Fibroblast of skin of right quadriceps (primary cell): ENCODE results near the gene CELF5.
"Not testable (repeated sequence)": the region's sequence is repeated elsewhere in the genome, so short reads cannot be mapped to it uniquely, and the experiment has no call there.

Experiments used
- DNase-seq: peaks from one replicate; pipeline ENCODE4 v3.0.0-alpha.2; 2013

Gene CELF5

DNA sequence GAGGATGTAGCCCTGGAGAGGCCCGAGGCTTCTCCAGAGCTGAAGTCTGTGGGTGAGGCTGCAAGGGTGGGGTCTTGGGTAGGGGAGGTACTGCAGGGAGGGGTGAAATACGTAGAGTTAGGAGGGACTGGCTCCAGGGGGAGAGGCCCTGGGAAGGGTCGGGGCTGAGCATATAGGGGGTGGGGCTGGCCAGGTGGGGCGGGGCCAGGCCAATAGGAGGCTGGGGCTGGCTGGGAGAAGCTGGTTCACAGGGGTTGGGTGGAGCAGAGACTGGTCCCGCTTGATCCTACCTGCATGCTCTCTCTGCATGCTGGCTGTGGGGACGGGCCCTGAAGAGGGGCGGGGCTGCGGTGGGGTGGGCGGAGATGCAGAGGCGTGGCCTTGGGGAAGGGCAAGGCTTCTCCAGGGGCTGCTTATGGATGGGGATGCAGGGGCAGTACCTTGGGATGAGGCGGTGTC is 51.9 kb downstream of the CELF5 start:
- no peak for DNase-seq

DNA sequence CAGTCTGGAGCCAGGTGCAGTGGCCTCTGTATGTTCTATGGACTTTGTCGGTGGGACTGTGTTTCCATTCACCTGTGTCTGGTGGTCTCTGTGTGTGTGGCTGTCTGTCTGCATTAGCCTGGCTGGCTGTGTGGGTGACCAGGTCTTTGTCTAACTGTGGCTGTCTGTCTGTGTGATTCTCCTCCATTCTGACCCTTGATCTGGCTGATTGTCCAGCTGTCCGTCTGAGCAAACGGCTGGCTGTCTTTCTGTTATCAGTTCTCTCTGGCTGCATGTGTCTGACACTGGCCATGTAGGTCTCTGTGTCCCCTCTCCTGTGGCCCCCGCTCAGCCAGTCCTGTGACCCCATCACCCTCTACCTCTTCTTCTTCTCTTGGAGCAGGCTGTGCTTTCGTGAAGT is 53.2 kb downstream of the CELF5 start:
- DNase-seq = no peak

DNA sequence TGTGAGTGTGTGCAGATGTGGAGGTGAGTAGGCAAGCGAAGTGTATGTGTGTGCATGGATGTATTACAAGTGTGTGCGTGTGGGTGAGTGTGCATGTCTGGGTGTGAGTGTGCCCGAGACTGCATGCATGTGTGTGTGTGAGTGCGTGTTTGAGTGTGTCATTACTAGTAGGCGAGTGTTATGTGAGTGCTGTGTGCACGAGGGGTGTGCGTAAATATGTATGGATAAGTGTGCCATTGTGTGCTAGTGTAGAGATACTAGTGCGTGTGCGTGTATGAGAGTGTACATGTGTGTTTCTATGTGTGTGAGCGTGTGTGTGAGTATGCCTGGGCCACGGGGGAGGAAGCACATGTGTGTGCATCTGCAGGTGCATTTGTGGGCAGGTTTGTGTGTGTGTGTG is 53.8 kb downstream of the CELF5 start:
- DNase-seq = no peak

DNA sequence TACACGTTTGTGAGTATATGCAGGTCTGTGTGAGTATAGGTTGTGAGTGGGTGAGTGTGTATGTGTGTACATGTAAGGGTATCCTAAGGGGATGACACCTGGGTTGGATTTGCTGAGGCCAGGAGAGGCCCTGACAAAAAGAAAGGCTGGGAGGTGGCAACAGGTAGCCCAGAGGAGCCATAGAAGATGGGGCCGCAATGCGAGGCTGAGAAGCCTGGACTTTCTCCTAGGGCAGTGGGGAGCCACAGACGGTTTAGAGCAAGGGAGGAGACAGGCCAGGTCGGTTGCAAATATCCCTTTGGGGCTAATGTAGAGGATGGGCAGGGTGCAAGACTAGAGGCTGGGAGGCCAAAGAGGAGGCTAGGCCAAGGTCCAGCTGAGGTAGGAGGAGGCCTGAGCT is 54.3 kb downstream of the CELF5 start:
- DNase-seq = no peak

DNA sequence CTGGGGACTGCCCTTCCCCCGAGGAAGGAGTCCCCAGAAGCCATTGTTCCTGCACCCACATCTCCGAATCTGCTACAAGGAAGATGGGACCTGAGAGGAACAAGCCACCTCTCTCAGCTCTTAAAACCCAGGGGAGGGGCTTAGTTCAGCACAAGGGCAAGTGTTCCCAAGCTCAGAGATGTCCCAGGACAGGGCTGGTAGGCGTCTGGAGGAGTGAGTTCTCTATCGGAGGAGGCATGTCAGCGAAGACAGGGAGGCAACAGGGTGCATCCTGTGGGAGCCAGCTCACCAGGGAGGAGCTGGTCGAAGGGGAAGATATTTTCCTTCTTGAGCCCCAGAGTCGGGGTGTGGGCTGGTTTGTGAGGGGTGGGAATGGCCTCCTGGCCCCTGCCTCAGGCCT is 54.8 kb downstream of the CELF5 start:
- DNase-seq = no peak

DNA sequence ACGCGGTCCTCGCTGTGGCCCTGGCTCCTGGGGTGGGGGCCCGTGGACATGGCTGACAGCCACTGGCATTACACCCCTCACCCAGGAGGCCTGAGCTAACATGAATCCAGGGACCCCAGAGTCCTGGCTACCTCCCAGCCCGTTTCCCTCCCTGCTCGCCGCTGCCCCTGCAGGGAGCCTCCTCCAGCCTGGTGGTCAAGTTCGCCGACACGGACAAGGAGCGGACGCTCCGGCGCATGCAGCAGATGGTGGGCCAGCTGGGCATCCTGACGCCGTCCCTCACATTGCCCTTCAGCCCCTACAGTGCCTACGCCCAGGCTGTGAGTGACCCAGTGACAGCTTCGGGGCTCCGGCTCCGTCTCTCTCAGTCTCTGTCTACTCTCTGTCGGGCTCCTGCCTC is 56.6 kb downstream of the CELF5 start:
- DNase-seq = no peak

DNA sequence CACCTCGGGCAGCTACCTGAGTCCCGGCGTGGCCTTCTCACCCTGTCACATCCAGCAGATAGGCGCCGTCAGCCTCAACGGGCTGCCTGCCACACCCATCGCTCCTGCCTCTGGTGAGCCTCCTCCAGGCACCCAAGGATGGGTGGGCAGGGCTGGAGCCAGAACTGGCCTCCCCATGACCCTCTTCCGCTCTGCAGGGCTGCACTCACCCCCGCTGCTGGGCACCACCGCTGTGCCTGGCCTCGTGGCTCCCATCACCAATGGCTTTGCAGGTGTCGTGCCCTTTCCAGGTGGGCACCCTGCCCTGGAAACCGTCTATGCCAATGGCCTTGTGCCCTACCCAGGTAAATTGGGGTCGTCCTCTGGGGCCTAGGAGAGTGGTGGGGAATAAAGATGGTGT is 57.7 kb downstream of the CELF5 start:
- no peak for DNase-seq

DNA sequence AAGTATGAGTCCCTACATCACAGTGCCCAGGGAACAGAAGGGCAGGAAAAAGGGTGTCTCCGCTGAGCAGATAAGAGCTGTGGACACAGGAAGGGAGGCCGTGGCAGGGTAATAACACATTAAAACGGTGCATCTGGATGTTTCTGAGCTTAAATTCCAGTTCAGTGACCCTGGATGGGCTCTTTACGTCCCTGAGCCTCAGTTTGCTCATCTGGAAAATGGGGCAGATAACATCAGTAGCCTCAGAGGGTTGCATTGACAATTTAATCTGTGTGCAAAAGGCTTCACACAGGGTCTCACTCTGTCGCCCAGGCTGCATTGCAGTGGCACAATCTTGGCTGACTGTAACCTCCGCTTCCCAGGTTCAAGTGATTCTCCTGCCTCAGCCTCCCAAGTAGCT is 58.1 kb downstream of the CELF5 start:
- no peak for DNase-seq

DNA sequence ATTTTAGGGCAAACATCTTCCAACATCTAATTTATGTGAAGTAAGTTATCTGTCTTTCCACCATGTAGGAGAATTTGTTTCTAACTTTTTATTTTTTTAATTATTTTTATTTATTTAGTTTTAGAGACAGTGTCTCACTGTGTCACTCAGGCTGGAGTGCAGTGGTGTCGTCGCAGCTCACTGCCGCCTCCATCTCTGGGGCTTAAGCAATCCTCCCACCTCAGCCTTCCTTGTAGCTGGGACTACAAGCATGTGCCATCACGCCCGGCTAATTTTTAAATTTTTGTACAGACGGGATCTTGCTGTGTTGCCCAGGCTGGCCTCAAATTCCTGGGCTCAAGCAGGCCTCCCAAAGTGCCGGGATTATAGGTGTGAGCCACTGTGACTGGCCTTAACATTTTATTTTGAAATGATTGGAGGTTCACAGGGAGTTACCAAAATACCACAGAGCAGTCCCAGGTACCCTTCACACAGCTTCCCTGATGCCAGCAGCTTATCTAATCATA is 58.8 kb downstream of the CELF5 start:
- no peak for DNase-seq

DNA sequence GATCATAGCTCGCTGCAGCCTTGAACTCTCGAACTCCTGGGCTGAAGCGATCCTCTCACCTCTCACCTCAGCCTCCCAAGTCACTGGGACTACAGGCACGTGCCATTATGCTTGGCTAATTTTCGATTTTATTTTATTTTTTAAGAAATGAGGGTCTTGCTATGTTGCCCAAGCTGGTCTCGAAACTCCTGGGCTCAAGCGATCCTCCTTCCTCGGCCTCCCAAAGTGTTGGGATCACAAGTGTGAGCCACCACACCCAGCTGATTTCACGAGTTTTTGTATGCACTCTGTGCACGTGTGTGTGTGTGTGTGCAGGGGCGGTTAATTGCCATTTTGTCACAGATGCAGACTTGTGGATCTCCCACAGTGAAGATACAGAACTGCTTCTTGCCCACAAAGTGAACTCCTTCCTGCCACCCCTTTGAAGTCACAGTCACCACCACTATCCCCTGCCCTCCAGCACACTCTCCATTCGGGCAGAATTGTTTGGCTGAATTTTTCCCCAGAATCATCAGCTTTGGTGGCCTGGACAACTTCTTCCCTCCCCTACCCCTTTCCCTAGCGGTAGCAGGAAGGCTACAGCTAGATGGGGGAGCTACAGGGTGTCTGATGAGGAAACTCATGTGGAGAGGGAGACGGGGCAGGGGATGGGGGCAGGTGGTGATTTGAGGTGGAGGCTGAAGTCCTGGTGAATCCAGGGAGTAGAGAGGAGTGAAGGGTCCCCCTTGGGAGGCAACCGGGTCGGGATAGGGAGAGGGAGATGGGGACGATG is 59.6 kb downstream of the CELF5 start:
- DNase-seq = no peak

DNA sequence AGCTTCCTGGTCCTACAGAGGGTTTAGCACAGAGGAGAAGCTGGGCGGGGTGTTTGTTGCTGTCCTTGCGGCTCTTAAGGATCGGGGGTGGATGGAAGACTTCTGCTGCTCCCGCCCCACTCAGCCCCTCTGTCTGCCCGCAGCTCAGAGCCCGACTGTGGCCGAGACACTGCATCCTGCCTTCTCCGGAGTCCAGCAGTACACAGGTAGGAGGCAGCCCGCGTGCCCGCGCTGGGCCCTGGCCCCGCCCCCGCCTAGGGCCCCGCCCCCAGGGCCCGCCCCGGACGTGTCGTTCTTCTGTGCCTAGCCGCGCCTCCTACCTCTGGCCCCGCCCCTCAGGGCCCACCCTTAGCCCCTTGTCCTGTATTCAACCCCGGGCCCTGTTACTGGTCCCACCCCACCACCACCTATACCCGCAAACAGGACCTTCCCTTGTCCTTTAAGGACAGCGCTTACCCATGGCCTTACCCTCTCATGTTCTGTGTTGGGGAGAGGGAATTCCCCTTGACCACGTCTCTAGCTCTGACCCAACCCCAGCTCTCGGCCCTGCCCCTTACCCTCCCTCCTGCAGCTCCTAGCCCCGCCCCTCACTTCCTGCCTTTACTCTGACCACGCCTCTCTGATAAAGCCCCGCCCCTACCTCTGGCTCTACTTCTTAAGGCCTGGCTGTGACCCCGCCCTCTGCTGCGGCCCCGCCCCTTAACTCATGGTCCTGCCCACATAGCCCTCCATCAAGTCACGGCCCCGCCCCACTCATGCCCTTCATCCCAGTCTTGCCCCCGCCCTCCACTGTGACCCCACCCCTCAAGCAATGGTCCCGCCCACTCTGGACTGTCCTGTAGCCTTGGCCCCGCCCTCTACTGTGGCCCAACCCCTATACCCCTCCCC is 60.5 kb downstream of the CELF5 start:
- DNase-seq = peak; percentile 56

DNA sequence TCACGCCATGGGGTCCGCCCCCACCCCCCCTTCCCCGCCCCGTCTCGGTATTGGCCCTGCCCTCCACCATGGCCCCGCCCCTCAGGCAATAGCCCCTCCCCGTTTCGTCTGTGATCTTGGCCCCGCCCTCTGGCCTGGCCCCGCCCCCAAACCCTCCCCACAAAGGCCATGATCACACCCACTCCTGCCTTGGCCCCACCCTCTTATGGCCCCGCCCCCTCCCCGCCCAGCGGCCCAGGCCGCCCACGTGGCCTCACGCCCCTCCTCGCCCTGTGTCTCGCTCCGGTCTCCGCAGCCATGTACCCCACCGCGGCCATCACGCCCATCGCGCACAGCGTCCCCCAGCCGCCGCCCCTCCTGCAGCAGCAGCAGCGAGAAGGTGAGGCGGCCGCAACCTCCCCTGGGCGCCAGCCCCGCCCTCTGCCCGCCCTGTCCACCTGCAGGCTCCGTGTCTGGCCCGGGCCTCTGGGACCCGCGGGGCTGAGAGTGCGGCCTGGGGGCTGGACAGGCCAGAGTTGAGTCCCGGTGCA is 61.3 kb downstream of the CELF5 start:
- DNase-seq = no peak

DNA sequence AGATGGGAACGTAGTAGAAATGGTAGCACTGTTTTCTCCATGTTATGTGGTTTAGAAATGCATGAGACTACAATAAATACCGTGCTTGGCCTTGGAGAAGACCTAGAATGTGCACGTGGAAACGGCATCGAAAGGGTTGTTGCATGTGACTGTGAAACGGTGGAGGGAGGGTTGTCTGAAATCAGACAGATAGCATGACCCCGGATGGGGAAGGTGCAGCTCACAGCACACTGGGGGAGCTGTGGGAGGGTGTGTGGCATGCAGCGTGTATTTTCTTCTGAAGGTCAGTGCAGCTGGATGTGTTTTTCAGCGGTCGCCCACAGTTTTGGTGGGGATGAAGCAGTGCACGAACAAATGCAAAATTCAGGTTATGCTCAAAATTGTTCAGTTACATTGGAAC is 63.4 kb downstream of the CELF5 start:
- no peak for DNase-seq

DNA sequence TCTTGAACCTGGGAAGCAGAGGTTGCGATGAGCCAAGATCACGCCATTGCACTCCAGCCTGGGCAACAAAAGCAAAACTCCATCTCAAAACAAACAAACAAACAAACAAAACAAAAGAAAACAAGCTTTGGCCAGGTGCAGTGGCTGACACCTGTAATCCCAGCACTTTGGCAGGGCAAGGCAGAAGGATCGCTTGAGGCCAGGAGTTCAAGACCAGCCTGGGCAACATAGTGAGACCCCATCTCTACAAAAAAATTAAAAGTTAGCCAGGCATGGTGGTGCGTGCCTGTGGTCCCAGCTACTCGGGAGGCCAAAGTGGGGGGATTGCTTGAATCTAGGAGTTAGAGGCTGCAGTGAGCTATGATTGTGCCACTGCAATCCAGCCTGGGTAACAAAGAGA is 64.0 kb downstream of the CELF5 start:
- not testable (repeated sequence) for DNase-seq

DNA sequence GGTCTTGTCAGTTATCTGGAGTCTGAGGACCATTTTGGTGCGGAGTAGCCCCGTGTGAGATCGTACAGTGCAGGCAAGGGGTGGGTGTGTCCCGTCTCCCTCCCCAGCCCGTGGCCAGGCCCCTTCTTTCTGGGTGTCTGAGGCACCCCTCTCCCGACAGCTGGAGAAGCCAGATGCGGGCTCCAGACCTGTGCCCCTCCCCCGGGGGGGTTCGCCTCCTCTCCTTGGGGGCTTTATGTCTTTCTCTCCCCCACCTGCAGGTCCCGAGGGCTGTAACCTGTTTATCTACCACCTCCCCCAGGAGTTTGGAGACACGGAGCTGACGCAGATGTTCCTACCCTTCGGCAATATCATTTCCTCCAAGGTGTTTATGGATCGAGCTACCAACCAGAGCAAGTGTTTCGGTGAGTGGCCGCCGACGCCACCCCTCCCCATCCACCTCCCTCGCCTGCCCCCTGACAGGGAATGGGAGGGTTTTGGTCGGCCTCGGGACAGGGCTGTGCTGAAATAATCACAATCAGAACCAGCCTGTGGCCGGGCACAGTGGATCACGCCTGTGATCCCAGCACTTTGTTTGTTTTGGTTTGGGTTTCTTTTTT is 65.6 kb downstream of the CELF5 start:
- DNase-seq = no peak

DNA sequence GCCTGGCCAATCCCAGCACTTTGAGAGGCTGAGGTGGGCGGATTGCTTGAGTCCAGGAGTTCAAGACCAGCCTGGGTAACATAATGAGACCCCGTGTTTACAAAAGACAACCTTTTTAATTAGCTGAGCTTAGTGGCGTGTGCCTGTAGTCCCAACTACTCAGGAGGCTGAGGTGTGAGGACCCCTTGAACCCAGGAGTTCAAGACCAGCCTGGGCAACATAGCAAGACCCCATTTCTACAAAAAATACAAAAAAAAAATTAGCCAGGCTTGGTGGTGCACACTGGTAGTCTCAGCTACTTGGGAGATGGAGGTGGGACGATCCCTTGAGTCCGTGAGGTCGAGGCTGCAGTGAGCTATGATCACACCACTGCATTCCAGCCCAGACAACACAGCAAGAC is 66.4 kb downstream of the CELF5 start:
- DNase-seq = not testable (repeated sequence)

DNA sequence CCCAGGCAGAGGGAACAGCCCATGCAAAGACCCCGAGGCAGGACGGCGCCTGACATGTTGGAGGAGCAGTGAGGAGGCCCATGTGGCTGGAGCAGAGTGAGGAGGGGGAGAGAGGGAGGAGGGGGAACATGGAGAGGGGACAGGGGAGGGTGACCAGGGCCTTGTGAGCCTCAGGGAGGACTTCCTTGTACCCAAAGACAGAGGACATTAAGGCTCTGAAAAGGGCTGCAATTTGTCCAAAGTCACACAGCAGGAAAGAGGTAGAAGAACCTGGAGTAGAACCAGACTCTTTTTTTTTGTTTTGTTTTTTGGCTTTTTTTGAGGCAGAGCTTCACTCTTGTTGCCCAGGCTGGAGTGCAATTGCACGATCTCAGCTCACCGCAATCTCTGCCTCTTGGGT is 67.2 kb downstream of the CELF5 start:
- no peak for DNase-seq

DNA sequence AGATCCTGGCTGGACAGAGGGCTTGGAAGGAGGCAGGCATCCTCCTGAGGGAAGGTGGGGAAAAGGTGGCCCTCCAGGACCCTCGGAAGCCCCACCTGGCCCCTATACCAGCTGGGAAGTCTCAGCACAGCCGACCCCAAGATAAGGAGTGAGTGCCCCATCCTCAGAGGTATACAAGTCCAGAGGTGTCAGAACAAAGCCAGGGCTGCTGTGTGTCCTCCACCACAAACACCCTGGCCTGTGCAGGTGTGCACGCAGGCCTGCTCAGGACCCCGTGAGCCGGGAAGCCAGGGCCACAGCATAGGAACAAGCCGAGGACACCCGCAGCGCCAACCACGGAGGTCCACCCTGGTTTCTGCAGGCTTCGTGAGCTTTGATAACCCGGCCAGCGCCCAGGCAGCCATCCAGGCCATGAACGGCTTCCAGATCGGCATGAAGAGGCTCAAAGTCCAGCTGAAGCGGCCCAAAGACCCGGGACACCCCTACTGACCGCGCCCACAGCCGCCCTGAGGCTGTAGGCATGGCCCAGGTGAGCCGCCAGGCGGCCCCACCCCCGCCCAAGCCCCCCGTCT is 68.6 kb downstream of the CELF5 start:
- DNase-seq = no peak

DNA sequence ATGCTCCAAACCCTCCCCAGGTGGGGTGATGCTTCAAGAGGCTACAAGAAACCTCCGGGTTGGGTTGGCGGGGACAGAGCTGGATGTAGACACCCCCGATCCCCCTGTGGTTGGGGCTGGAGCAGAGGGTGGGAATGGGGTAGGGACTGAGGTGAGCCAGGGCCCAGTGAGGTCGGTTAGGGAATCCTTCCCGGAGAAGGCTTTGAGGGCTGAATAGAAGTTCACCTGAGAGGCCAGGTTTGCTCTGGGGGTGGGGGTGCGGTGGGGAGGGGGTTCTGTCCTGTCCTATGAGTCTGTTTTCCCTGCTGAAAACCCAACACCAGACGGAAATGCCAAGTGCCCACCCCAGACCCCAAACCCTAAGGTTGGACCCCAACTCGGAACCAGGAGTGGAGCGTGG is 69.1 kb downstream of the CELF5 start:
- no peak for DNase-seq

DNA sequence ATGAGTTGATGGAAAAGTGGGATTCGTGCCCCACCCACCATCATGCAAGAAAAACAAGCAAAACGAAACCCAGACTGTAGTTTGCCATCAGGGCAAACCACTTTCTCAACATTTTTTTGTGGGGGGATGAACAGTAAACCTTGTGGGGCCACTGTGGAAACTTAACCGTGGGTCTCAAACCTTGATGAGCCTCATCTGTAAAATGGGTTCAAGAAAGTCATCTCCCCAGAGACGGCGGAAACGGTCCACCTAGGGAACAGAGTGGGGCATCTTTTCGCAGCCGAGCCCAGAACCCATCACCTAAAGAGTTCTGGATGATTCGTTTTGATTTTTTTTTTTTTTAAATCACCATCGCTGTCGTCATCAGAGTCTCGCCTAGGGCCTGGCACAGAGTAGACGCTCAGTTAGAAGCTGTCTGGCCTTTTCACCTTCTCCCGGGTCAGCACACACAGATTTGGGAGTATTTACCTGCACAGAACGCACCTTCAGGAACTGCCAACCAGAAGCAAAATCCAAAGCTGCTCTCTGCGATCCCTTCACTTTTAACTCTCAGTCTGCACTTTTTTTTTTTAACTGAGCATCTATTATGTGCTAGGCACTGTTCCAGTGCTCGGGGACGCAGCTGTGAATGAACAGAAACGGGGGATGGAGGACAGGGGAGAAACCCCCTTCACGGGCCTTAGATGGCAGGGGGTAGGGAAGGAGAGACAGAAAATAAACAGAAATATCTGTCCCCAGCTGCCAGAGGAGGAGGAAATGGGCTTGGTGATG is 69.8 kb downstream of the CELF5 start:
- no peak for DNase-seq

DNA sequence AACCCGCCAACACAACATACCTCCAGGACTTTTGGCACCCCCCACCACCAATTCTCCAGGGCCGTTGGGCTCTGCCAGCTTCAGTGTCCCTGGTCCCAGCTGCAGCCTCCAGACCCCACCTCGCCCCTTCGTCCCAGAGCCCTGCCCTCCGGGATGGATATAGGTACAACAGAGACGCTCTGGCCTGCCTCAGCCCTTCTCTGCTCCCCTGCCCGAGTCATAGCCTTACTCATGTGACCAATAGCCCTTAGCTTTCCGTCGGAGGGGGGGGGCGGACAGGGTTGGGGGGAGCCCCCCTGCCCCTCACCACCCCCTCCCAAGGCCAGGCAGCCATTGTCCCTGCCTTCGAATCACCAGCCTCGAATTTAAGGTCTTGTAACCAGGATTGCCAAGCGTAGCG is 71.1 kb downstream of the CELF5 start:
- no peak for DNase-seq

DNA sequence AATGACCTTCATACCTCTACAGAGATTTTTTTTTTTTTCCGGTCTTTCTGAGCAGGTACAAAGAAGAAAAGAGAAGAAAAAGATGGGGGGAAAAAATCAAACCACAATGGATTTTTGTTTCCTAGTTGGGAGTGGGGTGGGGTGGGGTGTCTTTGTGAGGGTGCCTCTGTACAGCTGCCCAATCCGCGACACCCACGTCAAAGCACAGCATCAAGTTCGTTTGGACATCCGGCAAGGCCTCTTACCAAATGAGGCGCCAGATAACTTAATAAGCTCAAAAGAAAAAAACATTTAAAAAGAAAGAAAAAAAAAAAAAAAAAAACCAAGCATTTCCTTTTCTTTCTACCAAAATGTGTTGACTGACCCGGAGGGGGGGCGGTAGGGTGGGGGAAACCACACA is 71.6 kb downstream of the CELF5 start:
- no peak for DNase-seq
